Measurements from ENCODE around the gene CREM.

The CREM gene

DNA sequence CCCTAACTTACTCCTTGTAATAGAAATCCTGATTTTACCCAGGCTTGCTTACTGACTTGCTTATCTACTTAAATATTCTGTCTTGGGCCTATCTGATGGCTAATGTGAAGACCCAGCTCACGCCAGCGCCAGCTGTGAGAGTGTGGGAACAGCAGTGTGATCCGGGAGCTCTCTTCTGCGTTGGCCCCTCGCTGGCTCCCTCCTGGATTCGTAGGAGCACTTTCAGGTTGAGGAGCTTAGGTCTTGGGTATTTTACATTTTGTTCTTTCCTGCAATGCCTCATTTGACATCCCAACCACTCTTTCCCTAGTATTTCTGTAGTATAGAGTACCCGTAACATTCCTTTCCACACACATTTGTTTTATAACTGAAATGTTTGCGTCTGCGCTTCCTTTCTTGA is 51.7 kb downstream of the CREM start:
- Histone ChIP-seq H3K4me1 (ENCODE audit: insufficient read depth, low read length) (no peaks in the 10 kb centered on the region), H3K27ac (ENCODE audit: low read length) (no peak overlapping the region), H3K27me3 (ENCODE audit: insufficient read depth, low read length) (no peaks in the 10 kb centered on the region), H3K9me3 (ENCODE audit: insufficient read depth, low read depth, low read length) (no peaks in the 10 kb centered on the region), H3K4me3 (ENCODE audit: low read length) (no peak overlapping the region), H3K9ac (ENCODE audit: low read depth, low read length) (no peak overlapping the region), H3K36me3 (ENCODE audit: insufficient read depth, low read depth, low read length) (no peaks in the 10 kb centered on the region)

DNA sequence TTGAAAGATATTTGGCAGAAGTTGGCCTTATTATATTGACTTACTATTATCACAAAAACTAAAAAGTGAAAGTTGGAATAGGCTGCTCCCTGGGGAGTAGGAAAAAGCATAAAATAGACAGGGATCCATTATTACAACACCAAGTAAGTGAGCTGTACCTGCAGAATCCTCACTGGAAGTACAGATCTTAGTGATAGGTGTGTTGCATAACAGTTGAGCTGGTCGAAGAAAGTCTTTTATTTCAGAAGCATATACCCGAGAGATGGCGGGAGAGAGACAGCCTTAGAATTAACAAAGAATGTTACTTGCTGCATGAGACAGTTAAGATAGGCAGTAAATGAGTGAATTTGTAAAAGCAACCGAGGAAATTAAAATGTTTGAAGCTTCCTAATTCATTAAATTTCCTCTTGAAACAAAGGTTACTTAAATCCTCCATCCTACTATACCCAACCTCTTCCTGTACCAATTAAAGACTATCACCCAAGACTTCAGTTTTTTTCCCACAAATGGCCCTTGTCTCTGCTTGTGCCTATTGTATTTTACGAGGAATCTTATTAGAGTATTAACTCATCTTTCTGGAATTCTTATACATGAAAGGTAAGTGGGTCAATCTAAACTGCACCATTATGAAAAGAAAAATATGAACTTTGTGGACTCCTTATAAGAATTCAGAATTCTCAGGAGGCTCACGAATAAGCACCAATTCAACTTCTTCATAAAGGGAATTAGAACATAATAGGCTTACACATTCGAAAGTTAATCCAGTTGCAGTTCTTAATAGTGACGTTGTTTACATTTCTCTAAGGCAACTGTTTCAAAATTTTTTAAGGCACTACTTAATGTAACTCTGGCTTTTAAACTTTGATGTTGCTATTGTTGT is 56.2 kb downstream of the CREM start:
- Histone ChIP-seq H3K9me3 (ENCODE audit: insufficient read depth, low read depth, low read length) (no peaks in the 10 kb centered on the region), H3K36me3 (ENCODE audit: insufficient read depth, low read depth, low read length) (no peaks in the 10 kb centered on the region), H3K9ac (ENCODE audit: low read depth, low read length) (no peak overlapping the region), H3K4me3 (ENCODE audit: low read length) (no peak overlapping the region), H3K4me1 (ENCODE audit: insufficient read depth, low read length) (no peaks in the 10 kb centered on the region), H3K27ac (ENCODE audit: low read length) (no peak overlapping the region), H3K27me3 (ENCODE audit: insufficient read depth, low read length) (no peaks in the 10 kb centered on the region)

- Histone ChIP-seq H3K9ac (ENCODE audit: low read depth, low read length) (no peak overlapping the region), H3K9me3 (ENCODE audit: insufficient read depth, low read depth, low read length) (no peaks in the 10 kb centered on the region), H3K4me1 (ENCODE audit: insufficient read depth, low read length) (no peaks in the 10 kb centered on the region), H3K4me3 (ENCODE audit: low read length) (no peak overlapping the region), H3K27me3 (ENCODE audit: insufficient read depth, low read length) (no peaks in the 10 kb centered on the region), H3K27ac (ENCODE audit: low read length) (no peak overlapping the region), H3K36me3 (ENCODE audit: insufficient read depth, low read depth, low read length) (no peaks in the 10 kb centered on the region)
Measured at GRCh38 chr10:35184527-35185171, 58.0 kb downstream of the CREM start.

GRCh38 chr10:35185260-35186034 is 58.8 kb downstream of the CREM start:
- H3K36me3 ChIP-seq (ENCODE audit: insufficient read depth, low read depth, low read length), result no peaks in the 10 kb centered on the region
- H3K9me3 ChIP-seq (ENCODE audit: insufficient read depth, low read depth, low read length), result no peaks in the 10 kb centered on the region
- no peak overlapping the region for H3K9ac ChIP-seq (ENCODE audit: low read depth, low read length)
- H3K4me1 ChIP-seq (ENCODE audit: insufficient read depth, low read length), result no peaks in the 10 kb centered on the region
- no peak overlapping the region for H3K27ac ChIP-seq (ENCODE audit: low read length)
- H3K4me3 ChIP-seq (ENCODE audit: low read length), result no peak overlapping the region
- H3K27me3 ChIP-seq (ENCODE audit: insufficient read depth, low read length), result no peaks in the 10 kb centered on the region

DNA sequence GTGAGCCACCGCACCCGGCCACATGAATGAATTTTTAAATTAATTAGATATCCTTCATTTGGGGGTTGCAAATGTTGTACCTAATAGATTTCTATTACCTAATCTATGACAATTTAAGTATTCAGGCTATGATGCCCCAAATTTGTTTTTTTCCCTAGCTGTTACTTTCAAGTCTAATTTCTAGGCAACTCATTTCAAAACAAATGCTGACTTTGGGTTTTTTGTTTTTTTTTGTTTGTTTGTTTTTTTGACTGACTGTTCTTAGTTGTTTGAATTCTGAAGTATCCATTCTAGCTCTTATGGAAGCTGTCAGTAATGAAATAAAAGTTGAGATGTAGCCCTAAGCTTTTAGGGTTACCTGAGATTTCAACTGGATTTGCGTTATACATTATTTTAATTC is 62.3 kb downstream of the CREM start:
- no peak overlapping the region for H3K9ac ChIP-seq (ENCODE audit: low read depth, low read length)
- no peaks in the 10 kb centered on the region for H3K4me1 ChIP-seq (ENCODE audit: insufficient read depth, low read length)
- no peak overlapping the region for H3K27ac ChIP-seq (ENCODE audit: low read length)
- no peaks in the 10 kb centered on the region for H3K27me3 ChIP-seq (ENCODE audit: insufficient read depth, low read length)
- H3K4me3 ChIP-seq (ENCODE audit: low read length), result no peak overlapping the region
- H3K36me3 ChIP-seq (ENCODE audit: insufficient read depth, low read depth, low read length), result no peaks in the 10 kb centered on the region
- H3K9me3 ChIP-seq (ENCODE audit: insufficient read depth, low read depth, low read length), result 0 out of 2 replicates have a peak, but pooled peaks cover 5% of the 10 kb centered on the region

GRCh38 chr10:35191523-35191922 is 64.9 kb downstream of the CREM start:
- Histone ChIP-seq H3K9me3 (ENCODE audit: insufficient read depth, low read depth, low read length) (0 out of 2 replicates have a peak, but pooled peaks cover 5% of the 10 kb centered on the region), H3K9ac (ENCODE audit: low read depth, low read length) (no peak overlapping the region), H3K36me3 (ENCODE audit: insufficient read depth, low read depth, low read length) (no peaks in the 10 kb centered on the region), H3K4me3 (ENCODE audit: low read length) (no peak overlapping the region), H3K27me3 (ENCODE audit: insufficient read depth, low read length) (no peaks in the 10 kb centered on the region), H3K27ac (ENCODE audit: low read length) (no peak overlapping the region), H3K4me1 (ENCODE audit: insufficient read depth, low read length) (no peaks in the 10 kb centered on the region)

DNA sequence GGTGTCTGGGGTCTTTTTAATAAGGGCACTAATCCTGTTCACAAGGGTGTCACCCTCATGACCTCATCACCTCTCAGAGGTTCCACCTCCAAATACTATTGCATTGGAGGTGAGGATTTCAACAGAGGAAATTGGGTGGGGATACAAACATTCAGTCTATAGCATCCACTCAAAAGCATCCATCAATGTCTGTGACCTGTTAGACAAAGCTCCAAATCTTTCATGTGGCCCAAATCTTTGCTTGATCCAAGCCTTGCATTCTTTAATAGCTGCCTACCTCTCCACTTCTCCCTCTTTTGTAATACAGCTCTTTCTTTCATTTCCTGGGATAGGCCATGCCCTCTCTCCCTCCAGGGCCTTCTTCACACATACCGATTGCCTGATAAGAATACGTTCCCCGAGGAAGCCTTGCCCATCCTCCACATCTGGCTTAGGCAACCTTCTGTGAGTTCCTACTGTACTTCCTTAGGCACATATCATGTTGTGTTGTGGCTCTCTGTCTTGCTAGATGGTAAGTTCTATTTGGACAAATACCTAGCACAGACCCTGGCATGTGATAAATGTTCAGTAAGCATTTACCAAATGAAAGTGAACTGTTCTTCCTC is 66.1 kb downstream of the CREM start:
- Histone ChIP-seq H3K4me1 (ENCODE audit: insufficient read depth, low read length) (no peaks in the 10 kb centered on the region), H3K9ac (ENCODE audit: low read depth, low read length) (no peak overlapping the region), H3K9me3 (ENCODE audit: insufficient read depth, low read depth, low read length) (0 out of 2 replicates have a peak, but pooled peaks cover 5% of the 10 kb centered on the region), H3K4me3 (ENCODE audit: low read length) (no peak overlapping the region), H3K27me3 (ENCODE audit: insufficient read depth, low read length) (no peaks in the 10 kb centered on the region), H3K36me3 (ENCODE audit: insufficient read depth, low read depth, low read length) (no peaks in the 10 kb centered on the region), H3K27ac (ENCODE audit: low read length) (no peak overlapping the region)

DNA sequence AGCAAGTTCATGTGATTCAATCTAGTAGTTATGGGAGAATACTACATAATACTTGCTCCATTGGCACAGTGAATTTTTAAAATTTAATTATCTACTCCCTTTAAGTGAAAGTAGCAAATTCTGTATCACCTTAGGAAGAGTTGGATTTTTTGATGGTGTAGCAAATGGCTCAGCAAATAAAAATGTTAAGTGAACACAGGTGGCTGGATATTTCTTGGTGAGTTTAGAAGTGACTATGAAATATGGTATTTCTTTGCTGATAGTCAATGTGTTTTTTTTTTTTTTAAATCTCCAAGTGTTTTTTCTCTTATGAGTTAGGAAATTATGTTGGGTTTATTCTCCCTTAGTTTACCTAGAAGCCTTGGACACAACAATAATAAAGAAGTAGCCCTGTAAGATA is 67.8 kb downstream of the CREM start:
- H3K27ac ChIP-seq (ENCODE audit: low read length), result no peak overlapping the region
- 0 out of 2 replicates have a peak, but pooled peaks cover 5% of the 10 kb centered on the region for H3K9me3 ChIP-seq (ENCODE audit: insufficient read depth, low read depth, low read length)
- no peak overlapping the region for H3K4me3 ChIP-seq (ENCODE audit: low read length)
- no peaks in the 10 kb centered on the region for H3K4me1 ChIP-seq (ENCODE audit: insufficient read depth, low read length)
- H3K27me3 ChIP-seq (ENCODE audit: insufficient read depth, low read length), result no peaks in the 10 kb centered on the region
- H3K9ac ChIP-seq (ENCODE audit: low read depth, low read length), result no peak overlapping the region
- no peaks in the 10 kb centered on the region for H3K36me3 ChIP-seq (ENCODE audit: insufficient read depth, low read depth, low read length)

DNA sequence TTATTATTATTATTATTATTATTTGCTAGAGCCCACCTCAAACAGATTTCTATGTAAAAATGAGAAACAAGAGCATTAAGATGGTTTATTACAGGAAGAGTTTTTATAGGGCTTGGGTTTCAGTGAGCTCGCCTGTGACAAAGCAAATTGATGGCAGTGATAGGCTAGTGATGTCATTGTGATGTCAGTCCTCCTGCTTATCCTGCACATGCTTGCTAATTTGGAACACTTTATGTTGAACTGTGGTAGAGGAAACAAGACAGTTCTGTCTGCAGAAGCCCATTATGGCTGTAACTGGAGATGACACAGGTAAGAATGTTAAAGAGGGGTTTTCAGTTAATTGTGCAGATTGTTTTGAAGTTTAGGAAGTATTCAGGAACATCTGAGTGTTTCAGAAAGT is 68.3 kb downstream of the CREM start:
- no peaks in the 10 kb centered on the region for H3K4me1 ChIP-seq (ENCODE audit: insufficient read depth, low read length)
- H3K27ac ChIP-seq (ENCODE audit: low read length), result no peak overlapping the region
- 0 out of 2 replicates have a peak, but pooled peaks cover 5% of the 10 kb centered on the region for H3K9me3 ChIP-seq (ENCODE audit: insufficient read depth, low read depth, low read length)
- H3K9ac ChIP-seq (ENCODE audit: low read depth, low read length), result no peak overlapping the region
- no peaks in the 10 kb centered on the region for H3K36me3 ChIP-seq (ENCODE audit: insufficient read depth, low read depth, low read length)
- no peaks in the 10 kb centered on the region for H3K27me3 ChIP-seq (ENCODE audit: insufficient read depth, low read length)
- peak overlapping the region; percentile 69; the same call in 1 of the 2 replicates for H3K4me3 ChIP-seq (ENCODE audit: low read length)

- Histone ChIP-seq H3K4me3 (ENCODE audit: low read length) (peak overlapping the region; percentile 69), H3K36me3 (ENCODE audit: insufficient read depth, low read depth, low read length) (no peaks in the 10 kb centered on the region), H3K27me3 (ENCODE audit: insufficient read depth, low read length) (no peaks in the 10 kb centered on the region), H3K9ac (ENCODE audit: low read depth, low read length) (peak overlapping the region; percentile 49; the same call in 1 of the 2 replicates), H3K9me3 (ENCODE audit: insufficient read depth, low read depth, low read length) (0 out of 2 replicates have a peak, but pooled peaks cover 5% of the 10 kb centered on the region), H3K4me1 (ENCODE audit: insufficient read depth, low read length) (no peaks in the 10 kb centered on the region), H3K27ac (ENCODE audit: low read length) (peak overlapping the region; percentile 31)
Measured at GRCh38 chr10:35195361-35196306, 69.0 kb downstream of the CREM start.
